HCT116 (cell line): ENCODE results near the gene ARHGAP10. TPM values are rescaled to one million over a fixed set of nuclear protein-coding genes. Genes with fewer than 3 reads are reported as not detected.

Source experiments
- ATAC-seq: fragments of 200-7000 bp; cut with Tn5 transposase; 2 replicates; pipeline ENCODE4 v1.9.1; 2020; ENCODE audit warnings: mild to moderate bottlenecking, moderate library complexity
- BruUV-seq: library from RNA; stranded (reverse); fragments of 400-500 nt; replicated peaks from 2 replicates; lab custom pipeline; 2021; lab: Mats Ljungman, UMichigan
- CTCF ChIA-PET: fragments of 300-600 bp; sonication (Branson Sonifier 250); formaldehyde crosslinking; loops from one replicate; lab custom pipeline; 2021; ENCODE audit warnings: antibody characterized with exemption; lab: Charles Lee
- POLR2A ChIA-PET: fragments of 300-600, 350-600 bp; sonication (Branson Sonifier 250); formaldehyde crosslinking; loops from one replicate; lab custom pipeline; 2021; ENCODE audit warnings: antibody characterized with exemption; lab: Charles Lee
- RAD21 ChIA-PET, 2 experiments: fragments of 300-600 bp; sonication (Branson Sonifier 250); formaldehyde crosslinking; loops; one replicate each; lab custom pipeline; 2023; ENCODE audit warnings: low total read pairs in 2 of 2; ENCODE audit not compliant: uncharacterized antibody in 2 of 2, unreplicated experiment in 2 of 2, low non-redundant PET in 1 of 2; lab: Charles Lee
- DNase-seq: peaks from one replicate; pipeline ENCODE4 v3.0.0-alpha.2; 2010; ENCODE audit warnings: low read depth, low spot score
- H2AFZ ChIP-seq: fragments of 200-600 bp; shearing (Covaris generic), sonication (generic); 2 replicates; pipeline ENCODE4 v1.6.1; 2017; ENCODE audit warnings: low read depth, mixed run types, mixed read lengths, antibody characterized with exemption, low read length; ENCODE audit not compliant: poor library complexity, severe bottlenecking
- H3K27ac ChIP-seq: 2 replicates; pipeline ENCODE4 v1.5.1; 2012; ENCODE audit warnings: low read depth, low read length
- H3K27me3 ChIP-seq: fragments of 200-600 bp; sonication (generic); 2 replicates; pipeline ENCODE4 v1.6.1; 2016; ENCODE audit warnings: mixed run types, low read length, mixed read lengths; ENCODE audit not compliant: insufficient read depth
- H3K36me3 ChIP-seq, 2 experiments: fragments of 200-500 bp in 1 of 2; fragments of 200-600 bp in 1 of 2; sonication (Bioruptor generic) in 1 of 2; sonication (generic) in 1 of 2; 2 replicates each; pipeline versions ENCODE4 v1.5.1 to v1.6.1; 2014 to 2016; ENCODE audit warnings: low read length in 2 of 2, inconsistent platforms in 1 of 2, mixed read lengths in 1 of 2, mixed run types in 1 of 2; ENCODE audit not compliant: insufficient read depth in 2 of 2, control insufficient read depth in 1 of 2
- H3K4me1 ChIP-seq, 2 experiments: fragments of 200-600 bp in 1 of 2; sonication (generic) in 1 of 2; 2 replicates each; pipeline versions ENCODE4 v1.5.1 to v1.6.1; 2012 to 2017; ENCODE audit warnings: low read length in 2 of 2, inconsistent platforms in 1 of 2, mild to moderate bottlenecking in 1 of 2, mixed read lengths in 1 of 2, mixed run types in 1 of 2, moderate library complexity in 1 of 2; ENCODE audit not compliant: insufficient read depth in 2 of 2, control insufficient read depth in 1 of 2
- H3K4me2 ChIP-seq: fragments of 200-600 bp; sonication (generic); 2 replicates; pipeline ENCODE4 v1.6.1; 2017; ENCODE audit warnings: mixed run types, low read length, mixed read lengths
- H3K4me3 ChIP-seq, 2 experiments: fragments of 200-600 bp in 1 of 2; sonication (generic) in 1 of 2; replicated peaks in 1 of 2; 2 replicates each; pipeline ENCODE4 v1.5.1; 2011 to 2016; ENCODE audit warnings: low read length in 2 of 2, control low read depth in 1 of 2, low read depth in 1 of 2, mild to moderate bottlenecking in 1 of 2, mixed read lengths in 1 of 2, mixed run types in 1 of 2
- H3K79me2 ChIP-seq: fragments of 200-600 bp; sonication (generic); 2 replicates; pipeline ENCODE4 v1.6.1; 2017; ENCODE audit warnings: mild to moderate bottlenecking, mixed run types, low read length, moderate library complexity, mixed read lengths; ENCODE audit not compliant: insufficient read depth
- H3K9ac ChIP-seq: fragments of 200-600 bp; sonication (generic); 2 replicates; pipeline ENCODE4 v1.6.1; 2016; ENCODE audit warnings: low read length, mixed read lengths
- H3K9me2 ChIP-seq: fragments of 200-600 bp; sonication (generic), shearing (Covaris generic); 2 replicates; pipeline ENCODE4 v1.6.1; 2017; ENCODE audit warnings: mixed run types, mild to moderate bottlenecking, moderate library complexity; ENCODE audit not compliant: insufficient read depth
- H3K9me3 ChIP-seq, 2 experiments: fragments of 200-500 bp in 1 of 2; fragments of 200-600 bp in 1 of 2; sonication (Bioruptor generic) in 1 of 2; sonication (generic) in 1 of 2; 2 replicates each; pipeline ENCODE4 v1.6.1; 2014 to 2017; ENCODE audit warnings: low read length in 2 of 2, mixed read lengths in 2 of 2, inconsistent platforms in 1 of 2, low read depth in 1 of 2, mild to moderate bottlenecking in 1 of 2, mixed run types in 1 of 2, moderate library complexity in 1 of 2; ENCODE audit not compliant: control insufficient read depth in 1 of 2, insufficient read depth in 1 of 2
- H4K20me1 ChIP-seq: fragments of 200-600 bp; sonication (generic), shearing (Covaris generic); 2 replicates; pipeline ENCODE4 v1.6.1; 2017; ENCODE audit warnings: mixed run types, mild to moderate bottlenecking, moderate library complexity; ENCODE audit not compliant: insufficient read depth
- ATF3 ChIP-seq: IDR thresholded peaks from 2 replicates; pipeline ENCODE4 v1.6.1; 2012
- CBX3 ChIP-seq: IDR thresholded peaks from 2 replicates; pipeline ENCODE4 v1.6.1; 2012; ENCODE audit warnings: low read depth
- CEBPB ChIP-seq: IDR thresholded peaks from 2 replicates; pipeline ENCODE4 v1.6.1; 2012; ENCODE audit warnings: low read depth
- CTCF ChIP-seq, 3 experiments: fragments of 200-600 bp in 1 of 3; sonication (generic) in 1 of 3; IDR thresholded peaks in 2 of 3; conservative IDR thresholded peaks in 1 of 3; 2 replicates each; pipeline ENCODE4 v1.5.1; 2012 to 2017; ENCODE audit warnings: low read depth in 2 of 3, low read length in 2 of 3, antibody characterized with exemption in 1 of 3, borderline replicate concordance in 1 of 3, control low read depth in 1 of 3, mild to moderate bottlenecking in 1 of 3, mixed read lengths in 1 of 3, mixed run types in 1 of 3, moderate library complexity in 1 of 3; ENCODE audit not compliant: insufficient read depth in 1 of 3
- EZH2 ChIP-seq: fragments of 200-600 bp; sonication (generic); IDR thresholded peaks from 2 replicates; pipeline ENCODE4 v1.6.1; 2017; ENCODE audit warnings: antibody characterized with exemption, mixed run types
- FOSL1 ChIP-seq: IDR thresholded peaks from 2 replicates; pipeline ENCODE4 v1.6.1; 2012; ENCODE audit warnings: low read depth
- JUND ChIP-seq: IDR thresholded peaks from 2 replicates; pipeline ENCODE4 v1.6.1; 2012
- MAX ChIP-seq: IDR thresholded peaks from 2 replicates; pipeline ENCODE4 v1.6.1; 2012
- POLR2A ChIP-seq: IDR thresholded peaks from 2 replicates; pipeline ENCODE4 v1.7.0; 2011; ENCODE audit warnings: borderline replicate concordance; ENCODE audit not compliant: insufficient read depth, insufficient read length; ENCODE audit errors: extremely low read depth
- RAD21 ChIP-seq: IDR thresholded peaks from 2 replicates; pipeline ENCODE4 v1.6.1; 2012; ENCODE audit warnings: low read depth, mild to moderate bottlenecking
- SP1 ChIP-seq: IDR thresholded peaks from 2 replicates; pipeline ENCODE4 v1.6.1; 2012; ENCODE audit warnings: low read depth
- TCF7L2 ChIP-seq: IDR thresholded peaks from 2 replicates; pipeline ENCODE4 v1.7.0; 2011; ENCODE audit warnings: borderline replicate concordance, inconsistent platforms; ENCODE audit not compliant: insufficient read depth, insufficient read length; ENCODE audit errors: extremely low read depth
- YY1 ChIP-seq: IDR thresholded peaks from 2 replicates; pipeline ENCODE4 v1.6.1; 2011; ENCODE audit warnings: low read length, low read depth, moderate library complexity, mild to moderate bottlenecking; ENCODE audit not compliant: insufficient replicate concordance; ENCODE audit errors: extremely low read depth
- ZFX ChIP-seq: fragments of 450-650 bp; IDR thresholded peaks from 2 replicates; pipeline ENCODE4 v1.6.1; 2017
- intact Hi-C: fragments of 100-400 bp; cut with micrococcal nuclease; formaldehyde crosslinking; loops from 2 replicates; pipeline ENCODE4 v1.10.0; 2022
- total RNA-seq: library from RNA; stranded (reverse); gene quantifications from one replicate; pipeline ENCODE4 v1.2.1, GENCODE V29; 2021; ENCODE audit not compliant: unreplicated experiment

The ARHGAP10 gene
- total RNA-seq, 1 experiment from 2014 or later = 24.7 TPM

GRCh38 chr4:147948336-147948735 lies 216.4 kb downstream of the ARHGAP10 start:
- H3K9ac ChIP-seq = no peak overlapping the region
- DNase-seq (no peak), ATAC-seq (no peak)
- no peaks in the 10 kb centered on the region for H3K36me3 ChIP-seq
- intact Hi-C loops = no loop called here
- TF ChIP-seq POLR2A (no peak), ZFX (no peak), RAD21 (no peak)
- BruUV-seq = no TSS peak
- RAD21 ChIA-PET = no interaction called here
- H4K20me1 ChIP-seq = no peaks in the 10 kb centered on the region
- POLR2A ChIA-PET = no interaction called here
- no peaks in the 10 kb centered on the region for H3K79me2 ChIP-seq
- no peaks in the 10 kb centered on the region for H3K9me2 ChIP-seq
- no peak overlapping the region for H3K27ac ChIP-seq
- H3K4me2 ChIP-seq = no peak overlapping the region
- no peaks in the 10 kb centered on the region for H3K4me1 ChIP-seq
- H3K4me3 ChIP-seq = no peak overlapping the region
- H2AFZ ChIP-seq = no peak overlapping the region
- CTCF ChIA-PET = no interaction called here
- H3K9me3 ChIP-seq = no peaks in the 10 kb centered on the region
- no peaks in the 10 kb centered on the region for H3K27me3 ChIP-seq

- CTCF ChIA-PET = no interaction called here
- H3K4me2 ChIP-seq = no peak overlapping the region
Observed at GRCh38 chr4:147950261-147950660, 218.4 kb downstream of the ARHGAP10 start.

More at GRCh38 chr4:147950261-147950660, 218.4 kb downstream of the ARHGAP10 start:
- Histone ChIP-seq H3K27me3 (no peaks in the 10 kb centered on the region), H3K9me3 (no peaks in the 10 kb centered on the region), H3K27ac (no peak overlapping the region), H3K36me3 (no peaks in the 10 kb centered on the region), H3K9ac (no peak overlapping the region), H3K9me2 (no peaks in the 10 kb centered on the region), H2AFZ (no peak overlapping the region), H3K4me1 (no peaks in the 10 kb centered on the region), H3K79me2 (no peaks in the 10 kb centered on the region), H3K4me3 (no peak overlapping the region), H4K20me1 (no peaks in the 10 kb centered on the region)
- ATAC-seq (no peak), DNase-seq (no peak)
- ChIA-PET POLR2A (no interaction called here), RAD21 (no interaction called here)
- intact Hi-C loops = no loop called here
- BruUV-seq = no TSS peak
- no peak for TF ChIP-seq ZFX
- TF ChIP-seq EZH2 = no peak
- no peak for TF ChIP-seq CEBPB
- no peak for TF ChIP-seq RAD21
- no peak for TF ChIP-seq JUND
- no peak for TF ChIP-seq YY1
- TF ChIP-seq POLR2A = no peak
- no peak for TF ChIP-seq MAX
- no peak for TF ChIP-seq SP1
- no peak for TF ChIP-seq TCF7L2
- TF ChIP-seq CBX3 = no peak
- no peak for TF ChIP-seq ATF3
- no peak for TF ChIP-seq FOSL1
- TF ChIP-seq CTCF (IDR thresholded peaks at IDR 0.05 in 2 of 3, conservative IDR thresholded peaks at IDR 0.05 in 1 of 3; ENCODE audit: borderline replicate concordance in 1 of 3, insufficient read depth in 1 of 3, low read depth in 2 of 3, low read length in 2 of 3) = no peak
